Uterus (tissue), 2 donors: Measurements from ENCODE around the gene ZBTB47.

Experiments used
- CTCF ChIP-seq, 4 experiments: fragments of 200-600 bp in 2 of 4; fragments of 450-650 bp in 2 of 4; sonication (generic) in 2 of 4; IDR thresholded peaks; one replicate each; pipeline ENCODE4 v1.5.1; 2016 to 2019; ENCODE audit warnings: antibody characterized with exemption in 4 of 4, mild to moderate bottlenecking in 2 of 4, moderate library complexity in 1 of 4
- POLR2A ChIP-seq, 2 donors: fragments of 450-650 bp; IDR thresholded peaks; one replicate each; pipeline ENCODE4 v1.6.1; 2016; ENCODE audit warnings: antibody characterized with exemption in 2 of 2, mild to moderate bottlenecking in 1 of 2, moderate library complexity in 1 of 2

- TF ChIP-seq CTCF (IDR thresholded peaks at IDR 0.05) (no peak), POLR2A (IDR thresholded peaks at IDR 0.05) (no peak)
Measured at GRCh38 chr3:42709621-42710020, 56.1 kb downstream of the ZBTB47 start.
